Breast epithelium (tissue), 3 donors: ENCODE results near the gene C4orf50.

Experiments used
- POLR2A ChIP-seq: fragments of 450-650 bp; IDR thresholded peaks from one replicate; pipeline ENCODE4 v1.6.1; 2016; ENCODE audit warnings: antibody characterized with exemption, mild to moderate bottlenecking, moderate library complexity
- POLR2AphosphoS5 ChIP-seq, 3 donors: sonication (generic); formaldehyde crosslinking; IDR thresholded peaks; one replicate each; pipeline ENCODE4 v1.6.1; 2017; ENCODE audit warnings: antibody characterized with exemption in 3 of 3
- TF ChIP-seq, protein P1 (sequence below), 3 donors: fragments of 450-650 bp; IDR thresholded peaks; one replicate each; pipeline ENCODE4 v1.5.1; 2016 to 2017; ENCODE audit warnings: antibody characterized with exemption in 3 of 3, mild to moderate bottlenecking in 3 of 3, moderate library complexity in 3 of 3

DNA sequence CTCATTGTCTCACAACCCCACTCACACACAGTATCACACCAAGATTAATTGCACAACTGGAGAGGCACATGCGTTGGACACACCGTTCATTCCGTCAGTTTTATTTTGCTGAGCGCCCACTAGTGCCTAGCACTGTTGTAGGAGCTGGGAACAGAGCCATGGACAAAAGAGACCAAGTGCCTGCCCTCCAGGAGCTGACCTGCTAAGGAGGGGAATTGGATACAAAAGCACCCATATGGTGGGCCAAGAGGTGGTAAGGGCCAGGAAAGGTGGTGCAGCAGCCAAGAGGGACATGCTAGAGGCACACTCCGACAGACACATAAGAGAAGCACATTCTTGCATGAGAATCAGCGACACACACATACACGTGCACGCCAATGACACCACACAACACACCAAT is 124.6 kb downstream of the C4orf50 start:
- TF ChIP-seq, protein P1, sequence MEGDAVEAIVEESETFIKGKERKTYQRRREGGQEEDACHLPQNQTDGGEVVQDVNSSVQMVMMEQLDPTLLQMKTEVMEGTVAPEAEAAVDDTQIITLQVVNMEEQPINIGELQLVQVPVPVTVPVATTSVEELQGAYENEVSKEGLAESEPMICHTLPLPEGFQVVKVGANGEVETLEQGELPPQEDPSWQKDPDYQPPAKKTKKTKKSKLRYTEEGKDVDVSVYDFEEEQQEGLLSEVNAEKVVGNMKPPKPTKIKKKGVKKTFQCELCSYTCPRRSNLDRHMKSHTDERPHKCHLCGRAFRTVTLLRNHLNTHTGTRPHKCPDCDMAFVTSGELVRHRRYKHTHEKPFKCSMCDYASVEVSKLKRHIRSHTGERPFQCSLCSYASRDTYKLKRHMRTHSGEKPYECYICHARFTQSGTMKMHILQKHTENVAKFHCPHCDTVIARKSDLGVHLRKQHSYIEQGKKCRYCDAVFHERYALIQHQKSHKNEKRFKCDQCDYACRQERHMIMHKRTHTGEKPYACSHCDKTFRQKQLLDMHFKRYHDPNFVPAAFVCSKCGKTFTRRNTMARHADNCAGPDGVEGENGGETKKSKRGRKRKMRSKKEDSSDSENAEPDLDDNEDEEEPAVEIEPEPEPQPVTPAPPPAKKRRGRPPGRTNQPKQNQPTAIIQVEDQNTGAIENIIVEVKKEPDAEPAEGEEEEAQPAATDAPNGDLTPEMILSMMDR (IDR thresholded peaks at IDR 0.05): no peak
- TF ChIP-seq POLR2A (no peak), POLR2AphosphoS5 (IDR thresholded peaks at IDR 0.05) (no peak)
